ENCODE results near the gene GNAL.

The GNAL gene

DNA sequence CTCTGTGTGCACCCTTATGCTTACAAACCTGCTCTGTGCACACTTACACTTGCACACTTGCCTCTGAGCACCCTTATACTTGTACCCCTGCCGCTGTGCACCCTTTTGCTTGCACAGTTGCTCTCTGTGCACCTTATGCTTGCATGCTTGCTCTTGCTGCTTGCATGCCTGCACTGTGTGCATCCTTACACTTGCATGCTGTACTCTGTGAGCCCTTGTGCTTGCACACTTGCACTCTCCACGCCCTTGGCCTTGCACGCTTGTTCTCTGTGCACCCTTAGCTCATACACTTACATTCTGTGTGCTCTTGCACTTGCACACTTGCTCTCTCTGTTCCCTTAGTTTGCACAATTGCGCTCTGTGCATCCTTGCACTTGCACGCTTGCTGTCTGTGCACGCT lies 78.3 kb downstream of the GNAL start:
- H3K4me1 ChIP-seq (ENCODE audit: control insufficient read depth, low read length), result no peaks in the 10 kb centered on the region
- no peaks in the 10 kb centered on the region for H3K27me3 ChIP-seq (ENCODE audit: control insufficient read depth, low read length)
- no peaks in the 10 kb centered on the region for H3K79me2 ChIP-seq (ENCODE audit: control insufficient read depth, low read length)
- H3K9me3 ChIP-seq (ENCODE audit: control insufficient read depth, insufficient read depth, low read length), result no peaks in the 10 kb centered on the region
- no peaks in the 10 kb centered on the region for H4K20me1 ChIP-seq (ENCODE audit: control insufficient read depth, insufficient read depth, low read depth, low read length)
- no peak overlapping the region for H3K27ac ChIP-seq (ENCODE audit: low read depth, low read length)
- no peak overlapping the region for H3K4me2 ChIP-seq (ENCODE audit: low read length)
- no peaks in the 10 kb centered on the region for H3K9me2 ChIP-seq (replicated peaks; ENCODE audit: control insufficient read depth, low read length)
- TF ChIP-seq, protein P1, sequence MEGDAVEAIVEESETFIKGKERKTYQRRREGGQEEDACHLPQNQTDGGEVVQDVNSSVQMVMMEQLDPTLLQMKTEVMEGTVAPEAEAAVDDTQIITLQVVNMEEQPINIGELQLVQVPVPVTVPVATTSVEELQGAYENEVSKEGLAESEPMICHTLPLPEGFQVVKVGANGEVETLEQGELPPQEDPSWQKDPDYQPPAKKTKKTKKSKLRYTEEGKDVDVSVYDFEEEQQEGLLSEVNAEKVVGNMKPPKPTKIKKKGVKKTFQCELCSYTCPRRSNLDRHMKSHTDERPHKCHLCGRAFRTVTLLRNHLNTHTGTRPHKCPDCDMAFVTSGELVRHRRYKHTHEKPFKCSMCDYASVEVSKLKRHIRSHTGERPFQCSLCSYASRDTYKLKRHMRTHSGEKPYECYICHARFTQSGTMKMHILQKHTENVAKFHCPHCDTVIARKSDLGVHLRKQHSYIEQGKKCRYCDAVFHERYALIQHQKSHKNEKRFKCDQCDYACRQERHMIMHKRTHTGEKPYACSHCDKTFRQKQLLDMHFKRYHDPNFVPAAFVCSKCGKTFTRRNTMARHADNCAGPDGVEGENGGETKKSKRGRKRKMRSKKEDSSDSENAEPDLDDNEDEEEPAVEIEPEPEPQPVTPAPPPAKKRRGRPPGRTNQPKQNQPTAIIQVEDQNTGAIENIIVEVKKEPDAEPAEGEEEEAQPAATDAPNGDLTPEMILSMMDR (IDR thresholded peaks at IDR 0.05; ENCODE audit: low read depth, low read length, poor library complexity, severe bottlenecking), result no peak
- no peak for TF ChIP-seq EZH2phosphoT487 (IDR thresholded peaks at IDR 0.05; ENCODE audit: borderline replicate concordance, low read length)
- H3K36me3 ChIP-seq (ENCODE audit: control insufficient read depth, low read length), result no peaks in the 10 kb centered on the region
- H3F3A ChIP-seq (ENCODE audit: control insufficient read depth, insufficient read depth), result no peaks in the 10 kb centered on the region
- no peak overlapping the region for H3K4me3 ChIP-seq (ENCODE audit: low read length)

DNA sequence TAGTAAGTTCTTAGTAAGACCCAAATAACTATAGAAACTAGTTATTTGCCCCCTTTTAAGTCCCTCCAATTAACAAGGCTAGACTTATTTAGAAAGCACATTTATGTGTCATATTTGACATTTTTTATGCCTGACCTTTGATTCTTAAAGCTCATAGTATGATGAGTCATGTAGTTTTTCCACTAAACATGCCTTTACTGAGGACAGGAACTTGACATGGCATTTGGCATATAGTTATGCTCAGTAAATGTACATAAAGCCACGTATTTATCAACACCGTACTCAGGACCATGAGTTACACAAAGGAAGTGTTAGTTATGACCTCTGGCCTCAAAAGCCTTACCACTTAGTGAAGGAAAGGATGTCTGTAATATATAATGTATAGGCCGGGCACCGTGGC lies 78.9 kb downstream of the GNAL start:
- no peaks in the 10 kb centered on the region for H3F3A ChIP-seq (ENCODE audit: control insufficient read depth, insufficient read depth)
- no peak overlapping the region for H3K4me3 ChIP-seq (ENCODE audit: low read length)
- no peaks in the 10 kb centered on the region for H3K36me3 ChIP-seq (ENCODE audit: control insufficient read depth, low read length)
- no peaks in the 10 kb centered on the region for H3K4me1 ChIP-seq (ENCODE audit: control insufficient read depth, low read length)
- no peaks in the 10 kb centered on the region for H3K79me2 ChIP-seq (ENCODE audit: control insufficient read depth, low read length)
- H4K20me1 ChIP-seq (ENCODE audit: control insufficient read depth, insufficient read depth, low read depth, low read length), result no peaks in the 10 kb centered on the region
- TF ChIP-seq, protein P1 (IDR thresholded peaks at IDR 0.05; ENCODE audit: low read depth, low read length, poor library complexity, severe bottlenecking), result no peak
- no peak for TF ChIP-seq EZH2phosphoT487 (IDR thresholded peaks at IDR 0.05; ENCODE audit: borderline replicate concordance, low read length)
- H3K9me2 ChIP-seq (replicated peaks; ENCODE audit: control insufficient read depth, low read length), result no peaks in the 10 kb centered on the region
- no peaks in the 10 kb centered on the region for H3K27me3 ChIP-seq (ENCODE audit: control insufficient read depth, low read length)
- H3K27ac ChIP-seq (ENCODE audit: low read depth, low read length), result no peak overlapping the region
- H3K9me3 ChIP-seq (ENCODE audit: control insufficient read depth, insufficient read depth, low read length), result no peaks in the 10 kb centered on the region
- no peak overlapping the region for H3K4me2 ChIP-seq (ENCODE audit: low read length)

DNA sequence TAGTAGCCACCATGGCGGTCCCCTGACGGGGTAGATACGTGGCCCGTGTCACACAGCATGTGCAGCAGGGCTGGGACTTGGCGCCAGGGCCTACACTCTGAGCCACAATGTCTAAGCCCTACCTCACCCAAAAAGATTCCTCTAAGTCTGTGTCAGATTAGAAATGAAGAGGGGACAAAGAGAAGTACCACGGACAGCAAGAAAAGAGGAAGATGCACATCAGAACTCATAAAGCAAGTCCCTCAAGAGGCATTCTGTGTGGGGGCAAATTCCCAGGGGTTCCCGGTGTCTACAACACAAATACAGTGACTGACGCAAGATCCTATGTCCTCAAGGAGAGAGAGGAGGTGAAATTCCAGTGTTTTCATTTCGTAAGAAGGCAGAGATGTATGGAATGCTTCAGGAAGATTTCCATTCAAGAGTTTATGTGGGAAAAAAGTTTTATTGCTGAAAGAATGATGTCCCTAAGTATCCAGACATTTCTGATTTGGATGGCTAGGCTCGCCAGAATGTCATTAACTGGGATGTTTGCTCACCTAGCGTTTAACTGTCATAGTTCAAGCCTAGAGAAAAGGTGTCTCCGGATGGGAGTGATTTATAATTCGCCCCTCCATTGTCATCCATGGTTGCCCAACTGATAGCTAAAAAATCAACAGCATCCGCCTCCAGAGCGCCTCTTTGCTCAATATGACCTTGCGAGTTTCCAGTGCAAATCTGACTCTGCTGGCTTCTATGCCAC lies 86.5 kb downstream of the GNAL start:
- no peaks in the 10 kb centered on the region for H3K27me3 ChIP-seq (ENCODE audit: control insufficient read depth, low read length)
- no peaks in the 10 kb centered on the region for H3K9me2 ChIP-seq (replicated peaks; ENCODE audit: control insufficient read depth, low read length)
- no peaks in the 10 kb centered on the region for H3F3A ChIP-seq (ENCODE audit: control insufficient read depth, insufficient read depth)
- H3K4me2 ChIP-seq (ENCODE audit: low read length), result no peak overlapping the region
- TF ChIP-seq, protein P1 (IDR thresholded peaks at IDR 0.05; ENCODE audit: low read depth, low read length, poor library complexity, severe bottlenecking), result no peak
- no peak for TF ChIP-seq EZH2phosphoT487 (IDR thresholded peaks at IDR 0.05; ENCODE audit: borderline replicate concordance, low read length)
- H3K9me3 ChIP-seq (ENCODE audit: control insufficient read depth, insufficient read depth, low read length), result no peaks in the 10 kb centered on the region
- H3K27ac ChIP-seq (ENCODE audit: low read depth, low read length), result no peak overlapping the region
- no peak overlapping the region for H3K4me3 ChIP-seq (ENCODE audit: low read length)
- H3K79me2 ChIP-seq (ENCODE audit: control insufficient read depth, low read length), result no peaks in the 10 kb centered on the region
- no peaks in the 10 kb centered on the region for H4K20me1 ChIP-seq (ENCODE audit: control insufficient read depth, insufficient read depth, low read depth, low read length)
- no peaks in the 10 kb centered on the region for H3K4me1 ChIP-seq (ENCODE audit: control insufficient read depth, low read length)
- no peaks in the 10 kb centered on the region for H3K36me3 ChIP-seq (ENCODE audit: control insufficient read depth, low read length)

All from DOHH2 (cell line).